Left colon (tissue), 2 donors: ENCODE data around the gene NDOR1. TPM values are rescaled to one million over a fixed set of nuclear protein-coding genes. Genes with fewer than 3 reads are reported as not detected.

Experiments used
- ATAC-seq: fragments of 200-7000 bp; cut with Tn5 transposase; one replicate; pipeline ENCODE4 v1.9.1; 2020; ENCODE audit warnings: mild to moderate bottlenecking, moderate library complexity
- DNase-seq, 2 donors: peaks; one replicate each; pipeline ENCODE4 v3.0.0-alpha.2; 2020
- intact Hi-C, 2 donors: fragments of 100-400 bp; cut with DNase I in 1 of 2; cut with micrococcal nuclease in 1 of 2; formaldehyde crosslinking; loops; one replicate each; pipeline versions ENCODE4 v1.11.2 to v1.14.0; 2022; cut with DNase I, micrococcal nuclease
- total RNA-seq, 2 donors: library from RNA; stranded (reverse); fragmentation: NEBNext Ultra II Directional; extraction: Animal tissue kit (Norgen Biotek cat#: 25700); gene quantifications; one replicate each; pipeline ENCODE4 v1.2.1, GENCODE V29; 2021
- donor health status: DM: no; HTN: no; CAD: no.
- donor health status: DM: yes; HTN: yes; CAD: no.

Gene NDOR1
- total RNA-seq, 2 donors from 2014 or later: 12.1 to 18.8 TPM

DNA sequence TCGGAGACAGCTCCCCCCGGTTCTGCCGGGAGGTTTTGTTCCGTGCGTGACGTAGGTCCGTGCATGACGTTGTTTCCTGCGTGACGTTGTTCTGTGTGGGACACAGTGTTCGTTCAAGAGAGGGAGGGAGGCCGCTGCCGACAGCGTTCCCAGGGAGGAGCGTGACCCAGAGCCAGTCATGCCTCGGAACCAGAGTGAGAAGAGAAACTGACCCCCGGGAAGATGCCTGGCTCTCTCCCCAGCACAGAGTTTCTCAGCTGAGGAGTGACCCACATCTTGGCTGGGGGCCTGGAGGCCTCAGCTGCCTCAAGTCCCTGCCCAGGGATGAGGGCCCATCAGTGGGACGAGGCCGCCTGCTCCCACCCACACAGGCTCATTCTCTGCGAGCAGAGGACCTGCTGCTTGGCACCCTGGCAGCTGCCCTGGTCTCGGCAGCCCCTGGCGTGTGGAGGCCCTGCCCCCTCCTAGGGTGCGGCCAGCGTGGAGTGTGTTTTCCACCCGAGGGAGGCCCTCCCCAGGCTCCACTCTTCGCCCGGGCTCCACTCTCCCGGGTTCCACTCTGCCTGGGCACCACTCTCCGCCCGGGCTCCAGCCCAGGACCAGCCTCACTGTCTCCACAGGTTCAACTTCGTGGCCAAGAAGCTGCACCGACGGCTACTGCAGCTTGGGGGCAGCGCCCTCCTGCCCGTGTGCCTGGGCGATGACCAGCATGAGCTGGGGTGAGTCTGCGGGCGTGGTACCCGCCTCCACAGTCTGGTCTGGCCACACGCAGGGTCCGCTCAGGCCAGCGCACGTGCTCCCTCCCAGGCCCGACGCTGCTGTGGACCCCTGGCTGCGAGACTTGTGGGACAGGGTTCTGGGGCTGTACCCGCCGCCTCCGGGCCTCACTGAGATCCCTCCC, 7.9 kb downstream of the NDOR1 start:
- DNase-seq: peak in 1 of 2 donors; percentile 23
- intact Hi-C loops: no loop called here
- ATAC-seq: no peak

DNA sequence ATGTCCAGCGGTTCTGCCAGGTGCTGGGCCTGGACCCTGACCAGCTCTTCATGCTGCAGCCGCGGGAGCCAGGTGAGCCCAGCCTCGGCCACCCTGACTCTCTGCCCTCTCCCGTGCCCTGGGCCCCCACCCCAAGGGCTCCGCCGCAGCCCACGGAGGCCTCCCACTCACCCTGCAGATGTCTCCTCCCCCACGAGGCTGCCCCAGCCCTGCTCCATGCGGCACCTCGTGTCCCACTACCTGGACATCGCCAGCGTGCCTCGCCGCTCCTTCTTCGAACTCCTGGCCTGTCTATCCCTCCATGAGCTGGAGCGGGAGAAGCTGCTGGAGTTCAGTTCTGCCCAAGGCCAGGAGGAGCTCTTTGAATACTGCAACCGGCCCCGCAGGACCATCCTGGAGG, 9.1 kb downstream of the NDOR1 start:
- ATAC-seq: no peak
- intact Hi-C loops: no loop called here
- DNase-seq: no peak

DNA sequence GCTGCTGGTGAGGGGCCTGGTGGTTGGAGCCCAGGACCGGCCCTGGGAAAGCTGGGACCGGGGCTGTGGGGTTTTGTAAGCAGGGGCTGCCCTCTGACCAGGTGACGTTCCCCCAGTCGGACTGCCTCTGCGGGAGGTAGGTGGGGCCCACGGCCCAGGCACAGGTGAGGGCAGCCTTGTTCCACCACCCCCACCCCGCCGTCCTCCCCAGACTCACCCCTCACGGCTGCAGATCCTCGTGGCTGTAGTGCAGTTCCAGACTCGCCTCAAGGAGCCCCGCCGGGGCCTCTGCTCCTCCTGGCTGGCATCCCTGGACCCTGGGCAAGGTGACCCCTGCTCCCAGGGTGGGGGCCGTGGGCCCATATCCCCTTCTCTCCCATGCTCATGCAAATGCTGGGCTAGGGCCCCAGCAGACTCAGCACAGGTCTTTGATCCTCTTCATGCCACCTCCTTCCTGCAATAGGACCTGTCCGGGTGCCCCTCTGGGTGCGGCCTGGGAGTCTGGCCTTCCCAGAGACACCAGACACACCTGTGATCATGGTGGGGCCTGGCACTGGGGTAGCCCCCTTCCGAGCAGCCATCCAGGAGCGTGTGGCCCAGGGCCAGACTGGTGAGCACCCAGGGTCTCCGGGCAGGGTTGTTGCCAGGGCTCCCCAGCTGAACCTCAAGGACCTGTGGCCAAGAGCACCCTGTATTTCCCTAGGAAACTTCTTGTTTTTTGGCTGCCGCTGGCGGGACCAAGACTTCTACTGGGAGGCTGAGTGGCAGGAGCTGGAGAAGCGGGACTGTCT, 9.9 kb downstream of the NDOR1 start:
- no peak for ATAC-seq
- DNase-seq: no peak
- intact Hi-C loops: no loop called here

DNA sequence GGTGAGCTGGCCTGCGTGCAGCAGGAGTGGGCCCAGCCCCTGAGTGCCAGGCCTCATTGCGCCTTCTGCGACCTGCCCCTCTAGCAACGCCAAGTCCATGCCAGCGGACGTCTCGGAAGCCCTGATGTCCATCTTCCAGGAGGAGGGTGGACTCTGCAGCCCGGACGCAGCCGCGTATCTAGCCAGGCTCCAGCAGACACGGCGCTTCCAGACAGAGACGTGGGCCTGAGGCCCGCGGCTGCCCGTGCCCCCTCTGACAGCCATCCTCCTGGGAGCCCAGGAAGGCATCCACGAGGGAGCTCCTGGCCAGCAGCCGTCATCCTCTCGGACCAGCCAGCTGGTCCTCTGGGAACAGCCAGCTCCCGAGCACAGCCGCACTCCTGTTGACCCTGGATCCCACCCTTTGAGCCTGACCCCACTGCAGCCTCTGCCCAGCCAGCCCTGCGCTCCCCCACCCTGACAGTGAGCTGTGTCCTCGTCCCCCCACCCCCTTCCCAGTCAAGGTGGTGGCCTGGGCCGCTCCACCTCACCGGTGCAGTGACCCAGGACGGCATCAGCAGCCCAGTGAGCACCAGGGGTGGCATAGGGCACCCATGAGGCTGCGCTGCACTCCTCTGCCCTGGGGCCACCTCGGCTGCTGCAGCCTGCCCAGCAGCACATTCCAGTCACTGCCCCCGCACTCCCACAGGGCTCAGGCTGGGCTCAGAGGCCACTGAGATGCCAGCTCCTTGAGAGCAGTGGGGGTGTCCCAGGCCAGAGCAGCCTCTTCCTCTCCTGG, 10.9 kb downstream of the NDOR1 start:
- peak in 1 of 2 donors; percentile 8 for DNase-seq
- ATAC-seq: no peak
- intact Hi-C loops: no loop called here

DNA sequence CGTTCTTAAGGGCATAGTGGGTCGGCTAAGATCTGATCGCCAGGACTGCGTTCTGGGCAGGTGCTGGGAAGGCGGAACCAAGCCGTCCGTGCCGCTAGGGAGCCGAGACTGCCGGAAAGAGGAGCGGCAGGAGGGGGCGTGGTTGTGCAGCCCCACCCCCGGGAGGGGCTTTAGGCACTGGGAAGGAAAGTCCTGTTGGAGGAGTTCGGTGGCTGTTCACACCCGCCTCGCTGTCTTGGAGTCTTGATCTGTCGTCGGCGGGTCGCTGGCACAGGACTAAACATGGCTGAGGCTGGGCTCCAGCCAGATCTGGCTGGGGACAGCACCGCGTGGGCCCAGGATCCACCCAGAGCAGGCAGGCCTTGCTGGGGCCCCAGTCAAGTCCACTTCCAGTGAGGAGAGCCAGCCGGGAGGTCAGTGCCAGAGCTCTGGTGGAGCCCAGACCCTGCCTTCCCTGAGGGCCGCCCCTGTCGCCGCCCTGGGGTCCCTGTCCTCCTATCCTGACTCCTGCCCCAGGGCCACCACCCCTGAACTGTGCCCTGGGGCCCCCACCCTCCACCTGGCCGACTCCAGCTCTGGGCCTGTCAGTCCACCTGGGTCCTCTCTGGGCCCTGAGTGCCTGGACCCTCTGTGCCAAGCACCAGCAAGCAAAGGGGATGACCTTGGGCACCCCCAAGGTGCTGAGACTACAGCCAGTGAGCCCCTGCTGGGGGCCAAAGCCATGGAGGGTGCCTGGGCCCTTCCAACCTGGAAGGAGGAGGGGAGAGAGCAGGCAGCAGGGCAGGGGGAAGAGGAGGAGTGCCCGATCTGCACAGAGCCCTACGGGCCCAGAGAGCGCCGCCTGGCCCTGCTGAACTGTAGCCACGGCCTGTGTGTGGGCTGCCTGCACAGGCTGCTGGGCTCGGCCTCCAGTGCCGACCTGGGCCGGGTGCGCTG, 12.0 kb downstream of the NDOR1 start:
- ATAC-seq (peak; percentile 80), DNase-seq (peak; percentile 92)
- intact Hi-C loops: no loop called here

DNA sequence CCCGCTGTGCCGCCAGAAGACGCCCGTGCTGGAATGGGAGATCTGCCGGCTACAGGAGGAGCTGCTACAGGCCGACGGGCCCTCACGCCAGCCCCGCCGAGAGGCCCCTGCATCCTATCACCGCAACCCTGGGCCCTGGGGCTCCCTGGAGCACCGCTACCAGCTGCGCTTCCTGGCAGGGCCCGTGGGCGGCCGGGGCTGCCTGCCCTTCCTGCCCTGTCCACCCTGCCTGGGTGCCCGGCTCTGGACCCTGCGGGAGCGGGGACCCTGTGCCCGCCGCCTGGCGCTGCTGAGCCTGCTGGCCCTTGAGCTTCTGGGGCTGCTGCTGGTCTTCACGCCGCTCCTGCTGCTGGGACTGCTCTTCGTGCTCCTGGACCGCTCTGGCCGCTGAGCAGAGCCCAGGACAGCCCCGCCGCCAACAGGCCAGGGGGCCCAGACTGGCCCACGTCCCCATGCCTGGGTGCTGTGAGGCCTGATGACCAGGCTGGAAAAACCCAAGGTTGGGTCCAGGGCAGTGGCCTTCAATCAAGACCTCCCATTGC, 12.8 kb downstream of the NDOR1 start:
- no peak for ATAC-seq
- intact Hi-C loops: no loop called here

DNA sequence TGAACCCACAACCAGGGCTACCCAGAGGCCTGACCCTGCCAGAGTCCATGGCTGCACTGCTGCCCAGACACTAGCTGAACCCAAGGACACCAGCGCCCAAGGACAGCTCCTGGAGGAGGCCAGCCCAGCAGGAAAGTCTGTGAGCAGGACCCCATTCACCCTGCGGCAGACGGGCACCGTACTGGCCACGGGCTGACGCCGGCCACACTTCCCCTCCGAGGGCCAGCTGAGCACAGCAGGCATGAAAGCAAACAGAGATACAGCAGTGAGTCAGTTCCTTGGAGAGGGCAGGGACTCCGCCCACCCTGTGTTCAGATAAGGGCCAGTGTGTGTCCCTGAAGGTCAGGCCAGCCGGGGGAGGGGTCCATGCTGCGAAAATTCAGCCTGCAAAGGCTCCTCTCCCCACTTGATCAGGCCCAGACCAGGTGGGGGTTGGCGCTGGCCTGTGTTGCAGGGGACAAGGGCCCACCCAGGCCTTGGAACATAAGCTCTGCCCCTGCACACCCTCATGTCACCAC, 13.3 kb downstream of the NDOR1 start:
- DNase-seq: peak; percentile 68 to 76
- intact Hi-C loops: no loop called here
- peak; percentile 38 for ATAC-seq

More for the DNA sequence above, 12.8 kb downstream of the NDOR1 start:
- DNase-seq: peak in 1 of 2 donors; percentile 7

DNA sequence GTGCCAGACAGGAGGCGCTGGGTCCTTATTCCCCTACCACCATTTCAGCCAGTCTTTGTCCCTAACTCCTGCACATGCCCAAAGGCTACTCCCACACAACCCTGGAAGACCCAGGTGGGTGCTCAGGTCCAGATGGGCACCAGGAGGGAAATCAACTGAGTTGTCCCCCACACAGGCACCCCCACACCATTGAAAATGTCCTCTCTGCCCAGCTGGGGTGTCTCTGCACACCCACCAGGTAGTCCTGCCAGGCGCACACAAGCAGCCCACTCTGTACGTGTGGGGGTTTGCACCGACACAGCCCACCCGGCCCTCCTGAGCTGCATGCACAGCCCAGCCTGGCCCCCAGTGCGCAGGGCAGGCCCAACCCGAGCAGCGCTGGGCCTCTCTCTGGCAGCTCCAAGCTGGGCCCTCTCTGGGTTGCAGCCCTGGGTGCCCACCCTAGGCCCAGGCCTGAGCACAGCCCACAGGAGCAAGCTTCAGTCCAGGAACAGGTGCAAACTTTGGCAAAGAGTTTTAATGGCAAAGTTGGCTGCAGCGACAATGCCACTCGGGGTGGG, 14.3 kb downstream of the NDOR1 start:
- DNase-seq (no peak), ATAC-seq (no peak)
- intact Hi-C loops: loop anchor here in 1 of 2 donors (10.0 kb wide), 1 partner anchor 45 kb away; the partner anchor contains the start of genes LRRC26 and TMEM210

DNA sequence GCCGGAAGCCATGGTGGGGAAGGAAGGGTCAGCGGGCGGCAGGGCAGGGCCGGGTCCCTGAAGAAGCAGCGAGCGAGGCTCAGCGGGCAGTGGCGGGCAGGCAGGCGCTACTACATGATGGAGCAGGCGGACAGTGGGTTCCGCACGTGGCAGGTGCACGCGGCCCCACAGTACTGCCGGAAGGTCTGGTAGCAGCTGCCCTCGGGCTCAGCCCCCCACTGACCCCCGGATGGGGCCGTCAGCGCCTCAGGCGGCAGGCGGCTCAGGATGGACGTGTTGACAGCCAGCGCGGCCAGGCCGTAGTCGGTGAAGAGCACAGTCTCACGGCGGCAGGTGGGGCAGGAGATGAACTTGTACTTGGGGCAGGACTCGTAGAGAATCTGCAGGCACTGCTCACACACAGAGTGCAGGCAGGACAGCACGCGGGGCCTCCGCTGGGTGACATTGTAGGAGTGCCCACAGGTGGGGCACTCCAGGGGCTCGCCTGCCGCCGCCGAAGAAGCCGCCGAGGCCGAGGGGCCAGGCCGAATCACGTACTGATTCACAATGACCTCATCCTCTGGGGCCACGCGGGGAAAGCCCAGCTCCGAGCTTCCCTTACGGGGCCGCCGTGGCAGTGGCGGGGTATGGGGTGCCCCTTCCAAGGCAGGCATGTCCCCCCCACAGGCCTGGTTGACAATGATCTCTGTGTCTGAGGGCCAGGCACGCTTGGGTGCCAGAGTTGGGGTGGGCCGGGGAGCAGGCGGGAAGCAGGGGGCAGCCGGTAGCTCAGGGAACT, 15.0 kb downstream of the NDOR1 start:
- intact Hi-C loops: loop anchor here in 1 of 2 donors (10.0 kb wide), 1 partner anchor 46 kb away; the partner anchor contains the start of genes LRRC26 and TMEM210
- no peak for DNase-seq
- ATAC-seq: no peak

DNA sequence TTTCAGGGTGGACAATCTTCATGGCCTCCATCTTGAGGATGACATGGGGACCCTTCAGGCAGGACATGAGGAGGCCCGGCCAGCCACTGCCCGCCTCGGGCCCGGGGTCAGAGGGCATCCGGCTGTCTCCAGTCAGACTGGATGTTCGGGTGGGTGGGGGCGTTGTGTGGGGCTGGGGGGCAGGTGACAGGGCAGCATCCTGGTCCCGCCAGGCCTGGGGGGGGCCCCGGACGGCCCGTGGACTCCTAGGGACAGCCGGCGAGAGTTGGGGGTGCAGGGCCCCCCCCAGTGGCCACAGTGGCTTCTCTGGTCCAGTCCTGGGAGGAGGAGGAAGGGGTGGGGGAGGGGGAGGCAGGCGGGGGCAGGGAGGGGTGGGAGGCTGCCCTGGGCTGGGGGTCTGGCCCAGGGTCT, 15.6 kb downstream of the NDOR1 start:
- no peak for ATAC-seq
- no peak for DNase-seq
- intact Hi-C loops: loop anchor here in 1 of 2 donors (10.0 kb wide), 1 partner anchor 46 kb away; the partner anchor contains the start of genes LRRC26 and TMEM210

DNA sequence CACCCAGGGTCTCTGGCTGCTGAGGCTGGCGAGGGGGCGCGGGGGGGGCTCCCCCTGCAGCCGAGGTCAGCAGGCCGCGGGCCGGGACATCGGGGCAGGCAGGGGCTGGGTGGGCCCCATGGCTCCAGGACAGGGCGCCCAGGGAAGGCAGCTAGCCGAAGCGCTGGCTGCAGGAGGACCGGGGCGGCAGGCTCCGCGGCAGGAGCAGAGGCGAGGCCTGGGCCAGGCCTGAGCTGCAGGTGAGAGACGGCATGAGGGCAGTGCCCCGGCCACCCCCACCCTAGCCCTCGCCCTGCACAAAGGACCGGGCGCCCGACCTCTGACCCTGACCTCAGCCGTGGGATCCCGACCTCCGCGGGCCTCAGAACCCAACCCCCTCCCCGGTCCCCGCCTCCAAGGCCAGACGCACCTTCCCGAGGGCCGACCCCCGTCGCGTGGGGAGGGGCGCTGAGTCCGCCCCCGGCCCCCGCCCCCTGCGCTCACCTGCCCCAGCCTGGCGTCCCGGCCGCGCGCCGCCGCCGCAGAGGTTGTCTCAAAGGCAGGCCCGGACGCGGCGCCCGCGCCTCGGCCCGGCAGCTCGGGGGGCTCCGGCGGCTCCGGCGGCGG, 16.1 kb downstream of the NDOR1 start:
- DNase-seq (peak in 1 of 2 donors; percentile 55), ATAC-seq (no peak)
- intact Hi-C loops: loop anchor here in 1 of 2 donors (10.0 kb wide), 1 partner anchor 47 kb away; the partner anchor contains the start of genes LRRC26 and TMEM210

DNA sequence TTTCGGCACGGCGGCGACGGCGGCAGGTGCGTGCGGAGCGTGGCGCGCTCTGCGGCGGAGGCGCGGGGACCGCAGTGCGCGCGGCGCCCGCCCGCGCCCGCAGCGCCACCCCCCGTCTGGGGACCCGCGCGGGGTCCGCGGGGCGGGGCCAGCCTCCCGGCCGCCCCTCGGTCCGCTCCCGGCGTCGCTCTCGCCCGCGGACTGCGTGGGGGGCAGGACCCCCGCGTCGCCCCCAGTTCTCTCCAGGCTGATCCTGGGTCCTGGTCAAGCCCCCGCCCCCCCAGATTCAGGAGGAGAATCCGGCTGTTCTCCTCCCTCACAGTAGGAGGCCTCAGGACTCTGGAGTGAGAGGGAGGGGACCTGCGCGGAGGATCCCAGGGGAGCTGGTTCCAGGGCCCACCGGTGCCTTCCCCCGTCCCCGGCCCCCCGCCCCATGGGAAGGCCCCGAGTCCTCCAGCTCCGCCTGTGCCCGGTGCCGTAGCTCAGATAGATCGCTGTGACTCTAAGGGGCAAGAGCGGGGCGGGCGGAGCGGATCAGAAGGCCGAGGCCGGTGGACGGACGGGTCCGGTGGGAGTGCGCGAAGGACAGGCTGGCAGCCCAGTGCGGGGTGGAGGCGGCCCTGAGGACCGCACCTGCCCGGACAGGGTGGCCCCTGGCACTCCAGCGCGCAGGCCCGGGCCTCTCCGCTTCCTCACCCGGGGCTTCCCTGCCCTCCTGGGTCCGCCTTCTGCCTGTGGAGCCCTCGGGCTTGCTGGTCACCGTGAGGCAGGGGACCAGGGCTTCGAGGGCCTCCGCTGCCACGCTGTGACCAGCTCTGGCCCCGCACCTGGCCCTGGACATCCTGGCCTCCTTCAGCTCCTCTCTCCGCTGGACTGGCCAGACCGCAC, 16.9 kb downstream of the NDOR1 start, which contains the start of gene RNF208:
TSS of gene RNF208 (minus strand) at position 51 of the 888 bp plus-strand sequence. CDS start 1,028 bp downstream, outside the sequence.
- ATAC-seq (peak; percentile 28), DNase-seq (peak in 1 of 2 donors; percentile 54)
- intact Hi-C loops: loop anchor here in 1 of 2 donors (10.0 kb wide), 1 partner anchor 48 kb away; the partner anchor contains the start of genes LRRC26 and TMEM210

DNA sequence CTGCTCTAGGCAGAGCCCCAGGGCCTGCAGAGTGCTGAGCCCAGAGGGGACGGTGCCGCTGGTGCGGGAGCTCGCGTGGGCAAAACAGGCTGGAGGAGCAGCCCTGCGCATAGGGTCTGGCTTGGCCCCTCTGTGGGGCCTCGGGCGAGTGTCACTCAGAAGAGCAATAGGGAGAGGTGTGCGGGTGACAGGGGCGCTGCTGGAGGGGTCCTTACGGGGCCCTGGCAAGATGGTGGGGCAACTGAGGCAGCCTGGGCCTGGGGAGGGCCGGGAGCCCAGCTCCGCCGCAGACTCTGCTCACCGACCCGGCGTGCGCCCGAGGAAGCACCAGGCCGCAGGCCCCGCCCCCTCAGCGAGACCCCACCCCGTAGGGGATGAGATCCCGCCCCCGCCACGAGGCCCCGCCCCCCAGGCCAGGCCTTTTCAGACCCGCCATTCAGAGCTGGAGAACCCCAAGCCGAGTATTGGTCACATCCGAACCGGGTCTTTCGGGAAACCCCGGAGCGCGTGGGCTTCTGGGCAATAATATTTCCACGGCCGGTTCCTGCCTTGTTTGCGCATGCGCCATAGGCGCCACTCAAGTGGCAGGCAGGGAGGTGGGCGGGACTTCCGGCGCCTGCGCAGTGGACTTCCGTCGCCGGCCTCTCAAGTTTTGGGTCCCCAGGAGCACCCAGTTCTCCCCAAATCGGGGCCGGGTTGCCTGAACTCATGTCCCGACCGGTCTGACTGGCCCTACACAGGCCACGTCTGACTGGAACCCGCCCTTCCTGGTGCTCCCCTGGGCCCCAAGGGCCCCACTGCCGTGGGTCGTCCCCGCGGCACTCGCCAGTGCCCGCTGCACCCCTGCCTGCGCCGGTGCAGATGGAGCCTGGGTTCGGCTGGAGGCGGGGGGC, 17.8 kb downstream of the NDOR1 start:
- DNase-seq (peak; percentile 96 to 98), ATAC-seq (peak; percentile 78)
- intact Hi-C loops: loop anchor here in 1 of 2 donors (10.0 kb wide), 1 partner anchor 49 kb away; the partner anchor contains the start of genes LRRC26 and TMEM210
